Stomach (tissue), 4 donors: ENCODE results near the gene HELZ.

Source experiments
- CTCF ChIP-seq, 7 experiments: fragments of 450-650 bp in 4 of 7; fragments of 200-600 bp in 3 of 7; sonication (generic) in 3 of 7; IDR thresholded peaks; one replicate each; pipeline ENCODE4 v1.5.1; 2016 to 2019; ENCODE audit warnings: antibody characterized with exemption in 7 of 7, control low read depth in 2 of 7, mild to moderate bottlenecking in 1 of 7
- POLR2A ChIP-seq, 4 donors: fragments of 450-650 bp; IDR thresholded peaks; one replicate each; pipeline ENCODE4 v1.6.1; 2016; ENCODE audit warnings: antibody characterized with exemption in 4 of 4, control low read depth in 2 of 4, mild to moderate bottlenecking in 1 of 4, moderate library complexity in 1 of 4

DNA sequence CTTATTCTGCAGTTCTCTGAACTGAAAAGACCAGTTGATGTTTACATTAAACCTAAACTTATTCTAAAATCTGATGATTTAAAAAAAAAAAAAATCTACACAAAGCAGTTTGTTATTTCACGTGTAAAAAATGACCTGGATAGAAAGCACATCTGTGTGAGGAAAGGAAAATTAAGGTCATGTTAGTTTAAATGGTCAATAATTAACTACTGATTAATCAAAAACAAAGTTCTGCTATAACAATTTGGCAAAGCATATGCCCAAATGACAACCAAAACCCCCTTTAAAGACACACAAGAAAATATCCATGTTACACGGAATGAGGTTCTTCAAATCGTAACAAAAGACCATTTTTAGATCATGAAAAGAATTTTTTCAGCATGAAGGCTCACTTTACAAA lies 170.2 kb downstream of the HELZ start:
- TF ChIP-seq CTCF (IDR thresholded peaks at IDR 0.05) (no peak), POLR2A (IDR thresholded peaks at IDR 0.05) (no peak)
